Gastrocnemius medialis (tissue), 4 donors: ENCODE data around the gene MCU. TPM values are rescaled to one million over a fixed set of nuclear protein-coding genes. Genes with fewer than 3 reads are reported as not detected.
A peak's percentile ranks its signal among the peaks of the same experiment; 100 is the strongest.

Source experiments
- ATAC-seq, 2 donors: fragments of 150-250 bp; one replicate each; pipeline ENCODE4 v1.9.1; 2016
- DNase-seq, 2 donors: peaks; one replicate each; pipeline ENCODE4 v3.0.0-alpha.2; 2019
- H3K27ac ChIP-seq, 4 donors: fragments of 200-600 bp; sonication (generic); 1 replicate in 1 of 4; 2 replicates in 3 of 4; pipeline ENCODE4 v1.5.1; 2016 to 2018; ENCODE audit warnings: mild to moderate bottlenecking in 2 of 4, moderate library complexity in 1 of 4
- H3K27me3 ChIP-seq, 3 donors: fragments of 200-600 bp; sonication (generic) in 2 of 3; 1 replicate in 1 of 3; 2 replicates in 2 of 3; pipeline versions ENCODE4 v1.5.1 to v1.6.0; 2016 to 2019; ENCODE audit warnings: mild to moderate bottlenecking in 1 of 3, moderate library complexity in 1 of 3
- H3K36me3 ChIP-seq, 2 donors: fragments of 200-600 bp; sonication (generic) in 1 of 2; one replicate each; pipeline ENCODE4 v1.5.1; 2017 to 2018
- H3K4me1 ChIP-seq, 2 donors: fragments of 200-600 bp; sonication (generic) in 1 of 2; one replicate each; pipeline ENCODE4 v1.5.1; 2016 to 2017; ENCODE audit warnings: mild to moderate bottlenecking in 2 of 2
- H3K4me3 ChIP-seq, 4 donors: fragments of 200-600 bp; sonication (generic) in 3 of 4; 1 replicate in 1 of 4; 2 replicates in 3 of 4; pipeline ENCODE4 v1.5.1; 2016 to 2019; ENCODE audit warnings: mild to moderate bottlenecking in 2 of 4
- H3K9me3 ChIP-seq, 3 donors: fragments of 200-600 bp; sonication (generic) in 2 of 3; 1 replicate in 1 of 3; 2 replicates in 2 of 3; pipeline ENCODE4 v1.5.1; 2016 to 2019
- CTCF ChIP-seq, 5 experiments: fragments of 450-650 bp in 3 of 5; fragments of 200-600 bp in 2 of 5; sonication (generic) in 2 of 5; IDR thresholded peaks in 4 of 5; conservative IDR thresholded peaks in 1 of 5; 1 replicate in 4 of 5; 2 replicates in 1 of 5; pipeline ENCODE4 v1.5.1; 2016 to 2019; ENCODE audit warnings: antibody characterized with exemption in 5 of 5, mild to moderate bottlenecking in 3 of 5, moderate library complexity in 3 of 5
- POLR2A ChIP-seq, 2 donors: fragments of 450-650 bp; IDR thresholded peaks; one replicate each; pipeline ENCODE4 v1.6.1; 2017; ENCODE audit warnings: antibody characterized with exemption in 2 of 2, mild to moderate bottlenecking in 2 of 2, moderate library complexity in 2 of 2
- in situ Hi-C, 4 donors: fragments of 200-750 bp; cut with MboI; loops; one replicate each; pipeline versions ENCODE4 v1.15.0 to v1.8.0; 2017; ENCODE audit warnings: low sequenced_read_pairs in 4 of 4
- intact Hi-C: fragments of 100-400 bp; cut with DNase I; formaldehyde crosslinking; loops from one replicate; pipeline ENCODE4 v1.15.1; 2023; ENCODE audit warnings: low total_unique reads
- total RNA-seq, 4 donors: library from RNA; depleted of rRNA; stranded (reverse); fragments of >200 nt; gene quantifications; one replicate each; pipeline versions ENCODE4 v1.1.0 to v1.2.3, GENCODE V29; 2016

Gene MCU
- total RNA-seq, 4 donors from 2014 or later = 25.1 to 61.3 (median 49.0) TPM

- intact Hi-C loops (no loop called here), in situ Hi-C loops (no loop called here)
- TF ChIP-seq CTCF (IDR thresholded peaks at IDR 0.05 in 4 of 5, conservative IDR thresholded peaks at IDR 0.05 in 1 of 5) (no peak), POLR2A (IDR thresholded peaks at IDR 0.05) (no peak)
- Histone ChIP-seq H3K36me3 (peaks cover 0 to 44% of the 10 kb centered on the region in 2 donors), H3K4me1 (no peaks in the 10 kb centered on the region), H3K27ac (no peak overlapping the region), H3K4me3 (no peak overlapping the region), H3K9me3 (no peaks in the 10 kb centered on the region), H3K27me3 (no peaks in the 10 kb centered on the region)
- ATAC-seq (no peak), DNase-seq (no peak)
Measured at GRCh38 chr10:72862957-72863356, 171.0 kb downstream of the MCU start.

- H3K4me3 ChIP-seq = no peak overlapping the region
- ATAC-seq (peak in 1 of 2 donors; percentile 61), DNase-seq (no peak)
- in situ Hi-C loops = no loop called here
- no peaks in the 10 kb centered on the region for H3K27me3 ChIP-seq
- H3K27ac ChIP-seq = no peak overlapping the region
- H3K4me1 ChIP-seq = no peaks in the 10 kb centered on the region
- intact Hi-C loops = loop anchor here (1.0 kb wide), 2 partner anchors 181 to 511 kb away; no protein-coding TSS in a partner anchor
- H3K36me3 ChIP-seq = peaks cover 0 to 19% of the 10 kb centered on the region in 2 donors
- TF ChIP-seq POLR2A (IDR thresholded peaks at IDR 0.05) = no peak
- peak in 4 of 5 experiments; percentile 20 to 57 (median 36) for TF ChIP-seq CTCF (IDR thresholded peaks at IDR 0.05 in 4 of 5, conservative IDR thresholded peaks at IDR 0.05 in 1 of 5)
- H3K9me3 ChIP-seq = no peaks in the 10 kb centered on the region
Measured at GRCh38 chr10:72875250-72876055, 183.5 kb downstream of the MCU start.

DNA sequence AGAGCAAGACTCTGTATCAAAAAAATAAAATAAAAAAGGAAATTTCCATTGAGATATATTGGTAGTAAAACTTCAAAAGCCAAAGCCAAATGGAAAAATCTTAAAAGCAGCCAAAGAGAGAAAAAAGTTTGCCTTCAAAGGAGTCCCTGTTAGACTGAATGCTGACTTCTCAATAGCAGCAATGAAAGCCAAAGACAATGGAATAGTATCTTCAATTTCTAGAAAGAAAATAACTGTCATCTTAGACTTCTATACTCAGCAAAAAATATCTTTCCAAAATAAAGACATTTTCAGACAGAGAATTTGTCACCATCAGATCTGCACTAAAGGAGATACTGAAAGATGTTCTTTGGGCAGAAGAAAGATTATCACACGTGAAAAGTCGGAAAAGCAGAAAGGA is 187.3 kb downstream of the MCU start:
- Histone ChIP-seq H3K4me3 (no peak overlapping the region), H3K27me3 (no peaks in the 10 kb centered on the region), H3K9me3 (no peaks in the 10 kb centered on the region), H3K4me1 (no peaks in the 10 kb centered on the region), H3K36me3 (peaks cover 0 to 12% of the 10 kb centered on the region in 2 donors), H3K27ac (no peak overlapping the region)
- TF ChIP-seq POLR2A (IDR thresholded peaks at IDR 0.05) (no peak), CTCF (IDR thresholded peaks at IDR 0.05 in 4 of 5, conservative IDR thresholded peaks at IDR 0.05 in 1 of 5) (no peak)
- in situ Hi-C loops = no loop called here
- ATAC-seq (no peak), DNase-seq (no peak)
- intact Hi-C loops = no loop called here

GRCh38 chr10:72881291-72881690 is 189.3 kb downstream of the MCU start:
- ATAC-seq = no peak
- H3K9me3 ChIP-seq = no peaks in the 10 kb centered on the region
- intact Hi-C loops = no loop called here
- H3K27me3 ChIP-seq = no peaks in the 10 kb centered on the region
- TF ChIP-seq CTCF (IDR thresholded peaks at IDR 0.05 in 4 of 5, conservative IDR thresholded peaks at IDR 0.05 in 1 of 5) (no peak), POLR2A (IDR thresholded peaks at IDR 0.05) (no peak)
- no peak overlapping the region for H3K27ac ChIP-seq
- H3K4me3 ChIP-seq = no peak overlapping the region
- peaks cover 0 to 33% of the 10 kb centered on the region in 2 donors for H3K36me3 ChIP-seq
- in situ Hi-C loops = no loop called here
- no peaks in the 10 kb centered on the region for H3K4me1 ChIP-seq
- no peak for DNase-seq
